ENCODE measurements around the gene IL4. TPM values are rescaled to one million over a fixed set of nuclear protein-coding genes. Genes with fewer than 3 reads are reported as not detected.

Gene IL4
- total and polyA plus RNA-seq, 12 donors, result not detected

GRCh38 chr5:132647473-132647872 lies 26.3 kb upstream of the IL4 start:
- 87 to 98% (median 92%) methylated on average over 2 of the region's 2 CpGs for WGBS, 4 donors
- TF ChIP-seq CTCF (IDR thresholded peaks at IDR 0.05) (no peak), POLR2A (IDR thresholded peaks at IDR 0.05) (no peak)

GRCh38 chr5:132648355-132648754 lies 25.4 kb upstream of the IL4 start:
- intact Hi-C loops (cut with DNase I), result no loop called here
- DNase-seq, result no peak
- 91 to 100% (median 96%) methylated on average over 1 of the region's 1 CpG for WGBS, 4 donors
- Histone ChIP-seq H3K9me3 (replicated peaks in 1 of 3) (peaks cover 0 to 8% (median 0%) of the 10 kb centered on the region in 3 donors), H3K4me1 (replicated peaks in 1 of 2) (no peaks in the 10 kb centered on the region), H3K4me3 (no peak overlapping the region), H3K27ac (no peak overlapping the region), H3K27me3 (no peaks in the 10 kb centered on the region), H3K36me3 (replicated peaks in 1 of 2) (no peaks in the 10 kb centered on the region)
- TF ChIP-seq CTCF (IDR thresholded peaks at IDR 0.05) (no peak), POLR2A (IDR thresholded peaks at IDR 0.05) (no peak)

More at GRCh38 chr5:132647473-132647872, 26.3 kb upstream of the IL4 start:
- H3K27ac ChIP-seq, result no peak overlapping the region
- H3K9me3 ChIP-seq (replicated peaks in 1 of 3), result peaks cover 0 to 8% (median 0%) of the 10 kb centered on the region in 3 donors
- intact Hi-C loops (cut with DNase I), result no loop called here
- H3K4me1 ChIP-seq (replicated peaks in 1 of 2), result no peaks in the 10 kb centered on the region
- H3K4me3 ChIP-seq, result no peak overlapping the region
- no peaks in the 10 kb centered on the region for H3K27me3 ChIP-seq
- no peak for DNase-seq
- peaks cover 0 to 7% of the 10 kb centered on the region in 2 donors for H3K36me3 ChIP-seq (replicated peaks in 1 of 2)

DNA sequence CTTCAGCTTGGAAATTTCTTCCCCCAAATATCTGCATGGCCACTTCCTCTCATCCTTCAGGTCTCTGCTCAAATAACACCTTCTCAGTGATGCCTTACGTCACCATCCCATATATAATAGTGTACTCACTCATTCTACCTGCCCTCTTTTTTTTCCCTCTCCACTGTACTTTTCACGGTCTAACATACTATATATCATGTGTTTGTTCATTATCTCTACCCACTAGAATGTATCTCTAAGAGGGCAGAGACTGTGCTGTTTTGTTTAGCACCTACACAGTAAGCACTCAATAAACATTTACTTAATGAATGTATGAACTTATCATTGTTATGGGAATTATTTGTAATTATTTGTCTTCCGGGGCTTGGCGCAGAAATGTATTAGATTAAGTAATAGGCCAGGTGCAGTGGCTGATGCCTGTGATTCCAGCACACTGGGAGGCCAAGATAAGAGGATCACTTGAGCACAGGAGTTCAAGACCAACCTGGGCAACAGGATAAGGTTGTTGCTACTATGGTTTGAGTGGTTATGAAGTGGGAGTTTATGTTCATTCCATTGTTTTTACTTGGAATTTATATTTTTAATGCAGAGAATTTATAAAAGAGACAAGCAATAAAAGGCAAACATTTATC lies 21.8 kb upstream of the IL4 start:
- intact Hi-C loops (cut with DNase I), result no loop called here
- Histone ChIP-seq H3K4me1 (replicated peaks in 1 of 2) (peaks cover 8 to 12% of the 10 kb centered on the region in 2 donors), H3K36me3 (replicated peaks in 1 of 2) (no peaks in the 10 kb centered on the region), H3K27me3 (peaks cover 14% of the 10 kb centered on the region), H3K27ac (no peak overlapping the region), H3K4me3 (no peak overlapping the region), H3K9me3 (replicated peaks in 1 of 3) (peaks cover 0 to 8% (median 0%) of the 10 kb centered on the region in 3 donors)
- 86 to 88% (median 87%) methylated on average over 4 of the region's 4 CpGs for WGBS, 4 donors
- TF ChIP-seq POLR2A (IDR thresholded peaks at IDR 0.05), result no peak
- TF ChIP-seq CTCF (IDR thresholded peaks at IDR 0.05), result no peak
- DNase-seq, result peak in 1 of 7 donors; percentile 13

DNA sequence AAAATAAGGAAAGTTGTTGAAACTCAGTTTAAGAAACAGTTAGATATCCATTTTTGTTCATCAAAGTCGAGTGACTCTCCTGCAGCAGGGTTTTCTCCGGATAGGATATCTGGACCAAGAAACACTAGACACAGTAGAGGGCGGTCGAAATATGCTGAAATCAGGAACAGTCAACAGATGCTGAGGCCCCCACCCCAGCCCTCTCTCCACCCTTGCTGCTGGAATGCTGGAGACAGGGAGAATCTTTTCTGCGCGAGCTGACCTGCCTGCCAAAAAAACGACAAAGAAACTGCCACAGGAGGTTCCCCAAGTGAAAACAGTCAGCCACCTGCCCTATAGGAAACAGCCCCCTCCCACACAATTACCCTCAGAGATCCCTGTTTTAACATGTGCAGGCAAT lies 20.1 kb upstream of the IL4 start:
- H3K27ac ChIP-seq, result no peak overlapping the region
- TF ChIP-seq CTCF (IDR thresholded peaks at IDR 0.05) (no peak), POLR2A (IDR thresholded peaks at IDR 0.05) (no peak)
- no peaks in the 10 kb centered on the region for H3K36me3 ChIP-seq (replicated peaks in 1 of 2)
- peaks cover 8 to 12% of the 10 kb centered on the region in 2 donors for H3K4me1 ChIP-seq (replicated peaks in 1 of 2)
- H3K9me3 ChIP-seq (replicated peaks in 1 of 3), result no peaks in the 10 kb centered on the region
- intact Hi-C loops (cut with DNase I), result no loop called here
- H3K27me3 ChIP-seq, result peaks cover 16% of the 10 kb centered on the region
- no peak overlapping the region for H3K4me3 ChIP-seq
- peak in 2 of 7 donors; percentile 10 to 11 for DNase-seq
- 39 to 48% (median 45%) methylated on average over 7 of the region's 7 CpGs for WGBS, 4 donors

Data from adrenal gland (tissue), 12 donors.